COR-L47 (cell line): ENCODE results near the gene TMEM128.
"Not testable (repeated sequence)": the region's sequence is repeated elsewhere in the genome, so short reads cannot be mapped to it uniquely, and the experiment has no call there.

Experiments used
- DNase-seq: peaks from one replicate; lab custom pipeline; 2025; lab: John Stamatoyannopoulos, UW

Gene TMEM128

DNA sequence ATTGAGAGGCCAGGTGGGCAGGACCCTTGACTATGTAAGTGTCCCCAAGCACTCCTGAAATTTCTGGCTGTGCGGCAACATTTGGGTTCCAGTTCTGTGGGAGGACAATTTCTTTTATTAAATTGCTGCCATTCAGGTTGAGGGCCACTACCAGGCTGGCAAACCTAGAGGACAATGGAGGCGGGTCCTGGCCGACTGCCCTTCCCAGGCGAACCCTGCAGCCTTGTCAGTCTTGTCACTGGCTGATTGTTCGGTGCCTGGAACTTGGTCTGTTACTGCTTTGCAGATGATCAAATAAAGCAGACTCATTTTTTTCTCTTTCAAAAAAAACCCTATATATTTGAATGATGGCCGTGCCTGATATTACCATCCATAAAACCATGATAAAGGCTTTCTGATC, 6.6 kb upstream of the TMEM128 start:
- no peak for DNase-seq

DNA sequence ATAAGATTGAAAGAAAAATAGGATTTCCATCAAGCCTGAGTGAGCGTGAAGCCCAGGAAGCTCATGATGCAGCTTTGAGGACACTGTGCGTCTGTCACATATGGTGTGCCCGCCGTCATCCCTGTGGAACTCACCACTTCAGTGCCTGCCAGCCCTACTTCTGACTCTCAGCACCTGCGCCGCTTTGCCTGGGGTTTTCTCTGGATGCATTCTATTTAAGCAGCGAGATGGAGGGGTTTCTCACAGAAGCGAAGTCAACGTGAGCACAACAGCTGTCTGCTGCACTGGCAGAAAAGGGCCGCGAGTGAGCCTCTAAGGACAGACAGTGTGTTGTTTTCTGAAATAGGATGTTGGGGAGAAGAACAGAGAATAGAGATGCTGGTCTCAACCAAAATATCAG, 6.2 kb upstream of the TMEM128 start:
- DNase-seq, result no peak

DNA sequence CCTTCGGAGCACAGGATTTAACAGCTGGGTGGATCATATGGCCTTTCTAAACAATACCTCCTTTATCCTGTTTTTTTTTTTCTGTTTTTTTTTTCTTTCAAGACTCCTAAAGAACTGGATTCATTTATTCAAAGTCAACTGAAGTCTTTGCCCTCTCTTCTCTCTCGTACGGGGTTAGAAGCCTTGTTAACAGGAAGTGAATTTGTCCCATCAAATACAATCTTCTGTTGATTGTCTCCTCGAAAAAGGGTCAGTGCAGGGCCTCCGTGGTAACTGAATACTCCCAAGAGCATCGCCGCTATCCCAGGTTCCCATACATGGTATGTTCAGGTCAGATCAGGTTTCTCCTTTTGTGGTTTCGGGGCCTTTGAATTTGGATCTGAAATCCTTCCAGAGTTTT, 1.8 kb upstream of the TMEM128 start:
- DNase-seq, result no peak

DNA sequence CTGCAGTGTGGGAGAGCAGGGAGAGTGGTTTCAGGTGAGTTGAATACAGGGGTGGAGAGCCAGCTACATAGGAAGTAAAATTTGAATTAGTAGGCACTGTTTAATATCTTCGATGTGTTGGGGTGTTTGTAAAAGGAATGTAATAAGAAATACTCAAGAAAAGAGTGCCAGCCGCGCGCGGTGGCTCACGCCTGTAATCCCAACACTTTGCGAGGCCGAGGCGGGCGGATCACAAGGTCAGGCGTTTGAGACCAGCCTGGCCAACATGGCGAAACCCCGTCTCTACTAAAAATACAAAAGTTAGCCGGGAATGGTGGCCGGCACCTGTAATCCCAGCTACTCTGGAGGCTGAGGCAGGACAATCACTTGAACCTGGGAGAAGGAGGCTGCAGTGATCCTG, 1.3 kb upstream of the TMEM128 start:
- DNase-seq, result not testable (repeated sequence)

DNA sequence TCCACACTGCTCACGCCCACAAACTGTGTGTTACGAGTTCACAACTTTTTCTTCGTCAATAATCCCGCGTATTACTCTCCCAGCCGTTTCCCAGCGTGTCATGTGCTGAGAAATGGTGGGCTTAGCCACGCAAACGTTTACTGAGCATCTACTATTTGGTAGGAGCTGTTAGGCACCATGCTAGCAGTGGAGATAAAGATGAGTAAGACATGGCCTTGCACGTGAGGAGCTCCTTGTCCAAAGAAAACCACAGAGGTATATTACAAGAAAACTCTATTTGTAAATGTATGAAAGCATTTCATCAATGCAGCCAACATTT, 821 bp upstream of the TMEM128 start:
- DNase-seq, result no peak

DNA sequence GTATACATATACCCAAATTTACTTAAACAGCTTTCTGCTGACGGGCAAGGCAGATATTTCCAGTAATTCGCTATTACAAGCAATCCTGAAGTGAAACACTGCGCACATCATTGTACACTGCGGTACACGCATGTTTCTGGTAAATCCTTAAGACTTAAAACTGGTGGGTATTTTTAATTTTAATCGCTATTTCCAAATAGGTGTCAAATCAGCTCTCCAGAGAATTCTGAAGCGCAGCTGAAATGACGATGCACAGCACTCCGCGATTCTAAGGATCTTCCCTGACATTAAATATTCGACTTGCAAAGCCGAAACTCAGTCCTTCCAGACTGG, 361 bp downstream of the TMEM128 start:
- no peak for DNase-seq

DNA sequence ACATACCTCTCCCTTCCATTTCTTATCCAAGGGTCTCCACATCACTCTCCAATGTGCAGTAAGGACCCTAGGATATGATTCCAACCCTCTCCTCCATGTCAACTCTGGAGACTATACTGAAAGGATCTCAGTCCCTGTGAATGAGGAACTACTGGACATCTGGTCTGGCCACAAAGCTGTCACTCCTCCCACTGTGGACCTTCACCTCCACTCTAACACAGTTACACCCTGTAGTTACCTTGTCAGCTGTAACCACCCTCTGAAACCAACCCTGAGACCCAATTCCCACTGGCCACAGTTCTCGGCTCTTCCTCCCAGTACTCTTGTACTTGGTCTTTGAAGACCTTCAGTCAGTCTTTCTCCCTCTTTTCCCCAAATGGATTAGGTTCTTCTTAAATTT, 2.9 kb downstream of the TMEM128 start:
- no peak for DNase-seq

DNA sequence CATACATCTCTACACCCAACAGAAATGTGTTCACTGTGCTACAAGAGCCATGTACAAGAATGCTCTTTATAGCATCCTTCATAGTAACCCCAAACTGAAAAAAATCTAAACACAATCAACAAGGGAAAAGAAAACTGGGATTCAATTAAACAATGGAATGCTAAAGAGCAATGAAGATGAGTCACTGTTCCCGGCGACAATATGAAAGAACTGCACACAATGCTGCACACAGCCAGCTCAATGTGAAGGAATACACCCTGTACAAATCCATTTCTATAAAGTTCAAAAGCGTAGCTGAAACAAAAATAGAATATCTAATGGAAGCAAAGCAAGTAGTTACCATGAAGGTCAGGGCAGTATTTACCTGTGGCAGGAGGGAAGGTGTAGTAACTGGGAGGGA, 8.5 kb downstream of the TMEM128 start:
- not testable (repeated sequence) for DNase-seq

DNA sequence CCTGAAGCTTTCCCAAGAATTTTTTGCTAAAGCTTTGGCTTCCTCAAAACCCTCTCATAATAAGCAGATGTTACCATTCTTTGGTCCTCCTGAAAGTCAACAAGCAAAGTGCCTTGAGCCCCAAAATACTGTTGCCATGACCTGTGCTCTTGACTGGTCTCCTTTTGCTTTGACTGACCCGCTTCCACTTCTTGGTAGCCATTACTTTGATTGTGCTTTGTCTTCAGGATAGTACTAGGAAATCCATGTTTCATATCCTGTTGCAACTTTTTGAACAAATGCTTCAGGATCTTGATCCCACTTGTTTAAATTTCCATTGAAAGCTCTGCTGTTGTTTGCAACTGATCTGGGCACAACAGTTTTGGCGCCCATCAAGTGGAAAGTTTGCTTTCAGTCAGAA, 14.4 kb downstream of the TMEM128 start:
- no peak for DNase-seq

DNA sequence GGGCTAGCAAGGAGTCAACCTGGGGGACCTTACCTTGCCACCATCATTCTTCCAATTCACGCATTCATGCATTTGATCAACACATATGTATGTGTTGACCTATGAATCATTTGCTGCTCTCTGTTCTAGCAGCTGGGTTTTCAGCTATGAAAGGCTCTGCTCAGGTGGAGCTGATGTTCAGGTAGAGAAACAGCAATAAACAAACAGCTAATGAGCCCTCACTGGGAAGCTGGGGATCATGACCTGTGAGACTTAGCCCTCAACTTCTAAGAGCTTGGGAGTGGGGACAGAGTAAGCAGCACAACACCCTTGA, 19.7 kb downstream of the TMEM128 start:
- no peak for DNase-seq

DNA sequence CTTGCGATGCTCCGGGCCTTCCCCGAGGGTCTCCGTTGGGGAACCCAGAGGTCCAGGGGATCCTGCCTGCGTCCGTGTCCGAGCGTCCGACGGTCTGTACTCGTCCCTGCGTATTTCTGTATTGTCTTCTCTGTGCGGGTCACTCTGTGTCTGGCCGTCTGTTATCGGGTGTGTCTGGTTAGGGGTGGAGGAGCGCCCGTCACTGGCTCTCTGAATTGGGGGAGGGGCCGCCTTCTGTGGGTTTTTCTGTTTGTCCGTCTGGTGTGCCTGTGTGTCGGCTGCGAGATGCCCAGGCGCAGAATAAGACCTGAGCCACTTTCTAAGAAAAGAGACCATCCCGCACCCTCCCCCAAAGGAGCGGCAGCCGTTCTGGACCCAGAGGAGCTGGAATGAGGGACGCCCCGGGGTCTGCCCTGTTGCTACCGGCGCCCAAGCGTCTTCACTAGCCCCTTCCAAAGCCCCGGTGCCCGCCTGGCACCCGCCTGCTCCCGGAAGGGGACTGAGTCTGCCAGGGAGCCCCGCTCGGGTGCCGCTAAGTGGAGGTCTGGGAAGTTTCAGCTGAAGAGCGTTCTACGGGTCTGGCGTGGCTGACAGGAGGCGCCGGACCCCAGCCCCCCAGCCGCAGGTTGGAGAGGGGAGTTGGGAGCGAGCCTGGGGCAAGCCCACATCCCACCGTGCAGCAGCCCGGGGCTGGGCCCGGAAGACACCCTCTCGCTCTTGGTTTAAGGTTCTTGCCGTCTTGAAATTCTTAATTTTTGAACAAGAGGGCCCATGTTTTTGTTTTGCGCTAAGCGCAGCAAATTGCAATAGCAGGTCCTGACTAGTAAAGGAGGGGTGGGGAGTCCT, 20.3 kb downstream of the TMEM128 start:
- DNase-seq, result no peak

DNA sequence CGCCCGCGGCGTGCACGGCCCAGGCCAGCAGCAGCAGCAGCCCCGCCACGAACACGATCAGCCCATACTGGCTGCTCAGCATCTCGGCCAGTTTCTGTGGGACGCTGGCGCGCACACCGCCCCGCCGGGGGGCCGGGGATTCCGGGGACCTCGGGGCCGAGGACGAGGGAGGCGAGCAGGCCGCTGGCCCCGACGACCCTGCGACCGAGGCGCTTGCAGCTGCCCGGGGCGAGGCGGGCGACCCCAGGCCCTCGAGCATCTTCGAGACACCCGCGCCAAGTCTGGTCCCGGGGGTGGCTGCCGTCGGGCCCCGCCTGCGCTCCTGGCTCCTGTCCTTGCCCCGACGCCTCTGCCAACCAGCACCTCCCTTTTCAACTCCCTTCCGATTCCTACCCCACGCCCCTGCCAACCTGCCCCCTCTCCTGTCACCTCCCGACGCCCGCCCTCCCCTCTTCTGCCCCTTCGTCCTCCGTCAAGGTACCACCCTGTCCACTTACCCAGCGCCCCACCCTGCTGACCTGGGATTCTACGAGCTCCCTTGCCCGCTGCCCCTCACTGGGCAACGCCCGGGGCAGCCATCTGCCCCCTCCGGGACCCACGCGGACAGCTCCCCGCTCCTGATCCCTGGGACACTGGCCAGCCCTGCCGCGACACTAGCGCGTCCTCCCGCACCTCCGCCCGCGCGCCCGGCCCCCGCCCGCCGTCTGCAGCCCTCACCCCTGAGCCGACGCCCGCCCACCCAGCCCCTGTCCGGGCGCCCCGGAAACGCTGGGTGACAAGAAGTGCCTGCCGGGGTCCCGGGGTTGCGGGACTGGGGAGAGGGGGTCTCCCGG, 21.2 kb downstream of the TMEM128 start, which contains the start of gene OTOP1:
TSS of gene OTOP1 (minus strand) at position 324 of the 833 bp plus-strand sequence. CDS start at position 259, 65 bp downstream.
- no peak for DNase-seq

DNA sequence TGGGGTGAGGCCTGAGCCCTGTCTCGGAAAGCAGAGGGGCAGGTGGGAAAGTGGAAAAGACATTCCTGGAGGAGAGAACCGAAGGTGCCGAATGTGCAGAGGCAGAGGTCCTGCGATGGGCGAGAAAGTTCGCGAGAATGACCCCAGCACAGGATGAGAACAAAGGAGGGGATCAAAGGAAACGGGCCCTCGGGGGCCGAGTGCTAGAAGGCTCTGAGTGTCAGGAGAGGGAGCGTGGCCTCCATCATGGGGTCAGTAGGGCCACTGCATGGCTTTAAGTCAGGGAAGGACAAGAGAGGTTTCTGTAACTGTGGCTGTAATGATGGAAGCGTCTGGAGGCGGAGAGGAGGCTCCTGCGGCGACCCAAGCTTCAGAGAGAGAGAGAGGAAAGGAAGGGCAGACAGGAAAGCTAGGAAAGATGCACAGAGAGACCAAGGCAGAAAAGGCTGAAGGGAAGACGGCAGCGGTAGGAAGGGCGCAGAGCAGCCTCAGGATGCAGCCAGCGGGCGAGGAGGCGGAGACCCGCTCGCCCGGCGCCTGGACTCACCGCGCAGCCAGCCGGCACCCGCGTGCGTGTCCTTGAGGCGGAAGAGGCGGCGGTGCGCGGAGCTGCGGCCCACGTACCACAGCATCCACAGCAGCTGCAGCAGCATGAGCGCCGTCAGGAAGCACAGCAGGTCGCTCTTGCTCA, 22.0 kb downstream of the TMEM128 start:
- DNase-seq, result no peak

DNA sequence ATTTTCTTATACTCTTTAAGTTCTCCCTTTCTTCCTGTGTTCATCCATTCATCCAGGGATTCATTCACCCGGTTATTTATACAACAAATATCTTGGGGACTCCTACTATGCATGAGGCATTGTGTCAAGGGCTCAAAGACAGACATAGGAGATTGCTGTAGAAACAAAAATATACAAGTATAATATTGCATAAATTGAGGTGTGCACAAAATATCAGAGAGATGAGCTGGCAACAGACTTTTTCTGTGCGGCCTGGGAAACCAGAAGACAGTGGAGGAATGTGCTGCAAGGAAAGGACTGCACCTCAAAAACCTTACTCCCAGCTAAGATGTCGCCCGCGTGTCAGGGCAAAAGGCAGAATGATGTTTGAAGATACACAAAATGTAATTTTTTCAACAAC, 30.9 kb downstream of the TMEM128 start:
- no peak for DNase-seq

DNA sequence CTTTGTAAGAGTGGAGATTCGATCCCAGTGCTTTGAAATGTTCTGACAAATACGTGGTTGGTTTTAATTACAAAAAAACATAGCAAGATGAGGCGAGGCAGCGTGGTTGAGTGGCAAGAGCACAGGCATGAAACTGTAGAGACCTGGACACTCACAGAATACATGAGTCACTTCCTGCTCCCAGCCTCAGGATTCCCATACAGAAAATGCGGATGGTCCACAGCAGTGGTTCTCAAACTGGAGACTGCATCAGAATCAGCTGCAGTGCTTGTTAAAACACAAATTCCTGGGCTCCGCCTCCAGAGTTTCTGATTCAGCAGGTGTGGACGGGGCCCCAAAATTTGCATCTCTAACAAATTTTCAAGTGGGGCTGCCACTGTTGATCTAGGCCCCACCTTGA, 31.4 kb downstream of the TMEM128 start:
- no peak for DNase-seq

DNA sequence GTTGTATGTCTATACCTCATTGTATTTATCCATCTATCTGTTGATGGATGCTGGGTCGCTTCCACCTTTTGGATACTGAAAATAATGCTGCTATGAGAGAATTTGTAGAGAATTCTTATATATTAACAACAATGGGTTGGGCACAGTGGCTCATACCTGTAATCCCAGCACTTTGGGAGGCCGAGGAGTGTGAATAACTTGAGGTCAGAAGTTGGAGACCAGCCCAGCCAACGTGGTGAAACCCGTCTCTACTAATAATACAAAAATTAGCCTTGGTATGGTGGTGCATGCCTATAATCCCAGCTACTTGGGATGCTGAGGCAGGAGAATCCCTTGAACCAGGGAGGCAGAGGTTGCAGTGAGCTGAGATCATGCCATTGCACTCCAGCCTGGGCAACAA, 34.3 kb downstream of the TMEM128 start:
- not testable (repeated sequence) for DNase-seq

DNA sequence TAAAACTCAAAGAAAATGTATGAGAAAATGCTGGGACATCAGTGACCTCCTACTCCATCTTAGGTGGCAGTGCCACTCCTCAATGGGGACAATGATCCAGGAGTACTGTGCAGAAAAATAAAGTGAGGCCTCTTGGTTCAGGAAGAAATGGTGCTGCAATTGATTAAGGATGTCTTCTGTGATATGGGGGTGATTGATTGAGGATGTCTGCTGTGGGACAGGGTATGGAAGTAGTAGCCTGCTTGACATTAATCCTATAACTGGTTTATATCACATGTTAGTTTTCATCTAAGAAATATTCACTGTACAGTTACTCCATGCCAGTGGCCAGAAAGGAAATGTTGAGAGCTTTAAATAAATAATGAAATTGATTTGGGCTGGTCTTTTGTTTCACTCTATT, 41.8 kb downstream of the TMEM128 start:
- DNase-seq, result no peak

DNA sequence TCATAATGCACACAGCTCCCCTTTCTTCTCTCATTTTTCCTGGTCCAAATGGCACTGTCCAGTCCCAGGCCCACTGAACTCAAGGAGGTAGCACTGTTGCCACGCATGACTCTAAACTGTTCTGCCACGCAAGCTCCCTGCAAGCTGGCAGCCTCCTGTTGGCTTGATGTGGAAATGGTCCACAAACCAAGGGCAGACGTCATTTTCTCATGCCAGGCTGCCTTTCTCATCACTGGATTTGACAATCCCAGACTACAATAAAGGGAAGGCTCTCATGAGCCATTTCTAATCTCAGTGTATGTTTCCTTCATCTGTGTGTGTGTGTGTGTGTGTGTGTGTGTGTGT, 43.6 kb downstream of the TMEM128 start:
- DNase-seq, result no peak

DNA sequence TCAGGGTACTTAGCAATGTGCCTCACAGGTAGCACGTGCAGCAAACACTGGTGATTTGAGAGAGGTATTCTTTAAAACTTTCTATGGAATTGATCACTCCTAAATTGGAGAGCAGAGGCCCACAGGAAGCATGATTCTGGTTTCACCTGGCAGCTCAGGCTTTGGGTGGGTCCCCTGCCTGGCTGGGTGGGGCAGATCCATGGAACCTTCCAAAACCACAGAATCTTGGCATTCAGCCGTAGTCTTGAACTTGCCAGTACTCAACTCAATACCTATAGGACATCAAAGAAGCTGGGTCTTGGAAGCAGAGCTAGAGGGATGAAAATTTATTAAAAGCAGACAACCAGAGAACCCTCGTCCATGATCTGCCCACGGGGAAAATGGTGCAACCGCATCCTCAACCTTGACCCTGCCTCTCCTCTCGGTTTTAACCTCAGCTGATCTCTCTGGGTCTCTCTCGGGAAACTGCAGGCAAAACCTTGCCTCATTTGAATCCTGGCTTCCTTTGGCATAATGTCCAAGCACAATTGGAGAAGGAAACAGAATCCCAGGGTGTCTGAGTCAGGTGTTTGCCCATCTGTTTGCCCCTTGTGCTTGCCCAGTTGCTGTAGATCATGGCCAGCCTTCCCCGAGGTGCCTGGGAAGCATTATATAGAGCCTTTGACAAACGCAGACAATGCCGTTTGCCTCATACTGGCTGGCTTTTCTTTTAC, 44.2 kb downstream of the TMEM128 start:
- DNase-seq, result no peak

DNA sequence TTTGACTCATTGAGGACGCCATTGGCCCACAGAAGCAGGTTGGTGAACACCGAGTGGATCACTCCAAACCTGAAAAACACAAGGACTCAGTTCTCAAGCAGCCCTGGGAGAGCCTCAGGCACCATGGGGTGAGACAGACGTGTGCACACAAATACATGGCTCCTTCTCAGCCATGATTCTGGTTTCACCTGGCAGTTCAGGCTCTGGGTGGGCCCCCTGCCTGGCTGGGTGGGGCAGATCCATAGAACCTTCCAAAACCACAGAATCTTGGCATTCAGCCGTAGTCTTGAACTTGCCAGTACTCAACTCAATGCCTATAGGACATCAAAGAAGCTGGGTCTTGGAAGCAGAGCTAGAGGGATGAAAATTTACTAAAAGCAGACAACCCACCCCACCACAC, 45.5 kb downstream of the TMEM128 start:
- no peak for DNase-seq

DNA sequence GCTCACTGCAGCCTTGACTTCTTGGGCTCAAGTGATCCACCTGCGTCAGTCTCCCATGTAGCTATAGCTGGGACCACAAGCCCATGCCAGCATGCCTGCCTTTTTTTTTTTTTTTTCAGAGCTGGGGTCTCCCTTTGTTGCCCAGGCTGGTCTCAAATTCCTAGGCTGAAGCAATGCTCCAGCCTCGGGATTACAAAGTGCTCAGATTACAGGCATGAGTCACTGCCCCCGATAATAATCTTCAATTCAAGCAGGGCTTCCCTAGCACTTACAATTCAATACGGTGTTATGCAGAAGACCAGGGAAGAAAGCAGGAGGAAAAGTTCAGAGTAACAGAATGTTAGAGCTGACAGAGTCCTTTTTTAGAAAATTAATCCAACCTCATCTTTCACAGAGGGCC, 47.4 kb downstream of the TMEM128 start:
- no peak for DNase-seq

DNA sequence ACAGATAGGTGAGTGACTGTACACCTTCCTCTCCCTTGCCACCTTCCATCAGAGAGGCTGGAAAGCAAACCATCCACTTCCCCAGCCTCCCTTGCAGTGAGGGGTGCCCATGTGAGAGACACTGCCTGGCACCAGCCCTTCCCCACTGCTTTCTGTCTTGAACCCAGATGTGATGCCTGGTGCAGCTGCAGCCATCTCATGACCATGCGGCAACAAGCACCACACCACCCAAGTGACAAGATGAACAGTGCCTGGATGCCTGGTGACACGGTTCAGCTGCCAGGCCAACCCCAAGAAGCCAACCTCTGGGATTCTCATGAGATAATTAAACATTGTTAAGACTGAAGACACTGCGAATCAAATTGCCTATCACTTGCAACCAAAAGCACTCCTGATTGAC, 52.7 kb downstream of the TMEM128 start:
- DNase-seq, result no peak

DNA sequence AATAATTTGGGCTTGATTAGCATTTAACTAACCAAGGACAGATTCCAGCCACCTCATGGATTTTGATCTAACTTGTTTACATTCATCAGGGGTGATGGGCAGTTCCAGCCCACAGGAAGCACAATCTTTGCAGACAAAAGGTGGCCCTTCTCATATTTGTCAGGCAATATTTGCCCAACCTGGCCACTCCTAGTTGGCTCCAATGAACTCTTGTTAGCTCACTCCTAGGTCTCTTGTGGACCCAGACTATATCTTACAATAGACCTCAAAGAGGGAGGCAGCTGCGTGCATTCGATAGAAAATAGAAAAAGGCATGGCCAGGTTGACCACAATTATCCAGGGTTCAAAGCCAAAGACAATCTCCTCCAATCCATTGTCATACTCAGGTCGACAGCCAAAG, 59.5 kb downstream of the TMEM128 start:
- peak; percentile 38 for DNase-seq
